ENCODE measurements around the gene ZNHIT6.
"Not testable (repeated sequence)": the region's sequence is repeated elsewhere in the genome, so short reads cannot be mapped to it uniquely, and the experiment has no call there.

Gene ZNHIT6

GRCh38 chr1:85672031-85672660, 36.1 kb downstream of the ZNHIT6 start:
- DNase-seq (ENCODE audit: low spot score): no peak

GRCh38 chr1:85665932-85666331, 42.3 kb downstream of the ZNHIT6 start:
- DNase-seq (ENCODE audit: low spot score): no peak

- no peak for DNase-seq (ENCODE audit: low spot score)
Observed at GRCh38 chr1:85663382-85663781, 44.9 kb downstream of the ZNHIT6 start.

GRCh38 chr1:85661767-85662166, 46.5 kb downstream of the ZNHIT6 start:
- no peak for DNase-seq (ENCODE audit: low spot score)

GRCh38 chr1:85660541-85660940, 47.7 kb downstream of the ZNHIT6 start:
- no peak for DNase-seq (ENCODE audit: low spot score)

- DNase-seq (ENCODE audit: low spot score): no peak
Observed at GRCh38 chr1:85659174-85659573, 49.1 kb downstream of the ZNHIT6 start.

GRCh38 chr1:85656948-85657347, 51.3 kb downstream of the ZNHIT6 start:
- DNase-seq (ENCODE audit: low spot score): no peak

GRCh38 chr1:85656256-85656655, 52.0 kb downstream of the ZNHIT6 start:
- no peak for DNase-seq (ENCODE audit: low spot score)

- DNase-seq (ENCODE audit: low spot score): no peak
Observed at GRCh38 chr1:85655315-85655714, 52.9 kb downstream of the ZNHIT6 start.

- no peak for DNase-seq (ENCODE audit: low spot score)
Observed at GRCh38 chr1:85654066-85654782, 54.0 kb downstream of the ZNHIT6 start.

GRCh38 chr1:85652327-85652726, 55.9 kb downstream of the ZNHIT6 start:
- DNase-seq (ENCODE audit: low spot score): no peak

GRCh38 chr1:85650645-85651044, 57.6 kb downstream of the ZNHIT6 start:
- DNase-seq (ENCODE audit: low spot score): no peak

GRCh38 chr1:85649591-85649990, 58.6 kb downstream of the ZNHIT6 start:
- DNase-seq (ENCODE audit: low spot score): no peak

GRCh38 chr1:85641598-85642556, 66.4 kb downstream of the ZNHIT6 start:
- not testable (repeated sequence) for DNase-seq (ENCODE audit: low spot score)

- DNase-seq (ENCODE audit: low spot score): not testable (repeated sequence)
Observed at GRCh38 chr1:85639920-85640319, 68.3 kb downstream of the ZNHIT6 start.

GRCh38 chr1:85638412-85638811, 69.8 kb downstream of the ZNHIT6 start:
- no peak for DNase-seq (ENCODE audit: low spot score)

GRCh38 chr1:85630493-85630892, 77.7 kb downstream of the ZNHIT6 start:
- no peak for DNase-seq (ENCODE audit: low spot score)

GRCh38 chr1:85629532-85629920, 78.7 kb downstream of the ZNHIT6 start:
- DNase-seq (ENCODE audit: low spot score): no peak

- DNase-seq (ENCODE audit: low spot score): peak; percentile 28
Observed at GRCh38 chr1:85628791-85629531, 79.3 kb downstream of the ZNHIT6 start.

- DNase-seq (ENCODE audit: low spot score): no peak
Observed at GRCh38 chr1:85626818-85627217, 81.4 kb downstream of the ZNHIT6 start.

- no peak for DNase-seq (ENCODE audit: low spot score)
Observed at GRCh38 chr1:85624361-85624760, 83.9 kb downstream of the ZNHIT6 start.

- no peak for DNase-seq (ENCODE audit: low spot score)
Observed at GRCh38 chr1:85623061-85623471, 85.2 kb downstream of the ZNHIT6 start.

Data from Ammon's horn (tissue), 1 donor.